GM19240 (cell line): ENCODE results near the gene TICRR.
"Not testable (repeated sequence)": the region's sequence is repeated elsewhere in the genome, so short reads cannot be mapped to it uniquely, and the experiment has no call there.

Experiments used
- DNase-seq: peaks from one replicate; pipeline ENCODE4 v3.0.0; 2011; ENCODE audit warnings: low spot score; ENCODE audit not compliant: insufficient read length

The TICRR gene

GRCh38 chr15:89569090-89569745, 6.1 kb upstream of the TICRR start:
- no peak for DNase-seq

GRCh38 chr15:89575656-89576416, 567 bp downstream of the TICRR start:
- no peak for DNase-seq

GRCh38 chr15:89576417-89576773, 1.1 kb downstream of the TICRR start:
- no peak for DNase-seq

GRCh38 chr15:89577776-89578115, 2.5 kb downstream of the TICRR start:
- no peak for DNase-seq

GRCh38 chr15:89578146-89578545, 2.9 kb downstream of the TICRR start:
- DNase-seq: no peak

- DNase-seq: not testable (repeated sequence)
These were observed 5.5 kb downstream of the TICRR start for GRCh38 chr15:89580747-89581146.

GRCh38 chr15:89586651-89587050, 11.4 kb downstream of the TICRR start:
- no peak for DNase-seq

GRCh38 chr15:89587955-89588354, 12.7 kb downstream of the TICRR start:
- DNase-seq: no peak

GRCh38 chr15:89591834-89592233, 16.6 kb downstream of the TICRR start:
- no peak for DNase-seq

GRCh38 chr15:89593018-89593417, 17.7 kb downstream of the TICRR start:
- DNase-seq: no peak

GRCh38 chr15:89599021-89599420, 23.8 kb downstream of the TICRR start:
- DNase-seq: no peak

- no peak for DNase-seq
These were observed 36.0 kb downstream of the TICRR start for GRCh38 chr15:89611317-89611716.

- no peak for DNase-seq
These were observed 37.8 kb downstream of the TICRR start for GRCh38 chr15:89613031-89613430.

GRCh38 chr15:89614164-89614563, 38.9 kb downstream of the TICRR start:
- no peak for DNase-seq

GRCh38 chr15:89615135-89615534, 39.9 kb downstream of the TICRR start:
- DNase-seq: no peak

- no peak for DNase-seq
These were observed 41.0 kb downstream of the TICRR start for GRCh38 chr15:89616228-89616627.

GRCh38 chr15:89621547-89621946, 46.3 kb downstream of the TICRR start:
- DNase-seq: no peak

GRCh38 chr15:89623165-89623564, 47.9 kb downstream of the TICRR start:
- DNase-seq: no peak

GRCh38 chr15:89625716-89626115, 50.4 kb downstream of the TICRR start:
- no peak for DNase-seq

GRCh38 chr15:89627256-89627970, 52.1 kb downstream of the TICRR start:
- DNase-seq: no peak

GRCh38 chr15:89628301-89628700, 53.0 kb downstream of the TICRR start:
- DNase-seq: no peak
